Dermis microvascular lymphatic vessel endothelial cell (primary cell): ENCODE data around the gene CELA3B. TPM values are rescaled to one million over a fixed set of nuclear protein-coding genes. Genes with fewer than 3 reads are reported as not detected.
"Not testable (repeated sequence)": the region's sequence is repeated elsewhere in the genome, so short reads cannot be mapped to it uniquely, and the experiment has no call there.

Source experiments
- DNase-seq, 2 donors: peaks; one replicate each; pipeline versions ENCODE4 v3.0.0 to v3.0.0-alpha.2; 2010; ENCODE audit warnings: low read depth in 2 of 2
- total RNA-seq: library from RNA; depleted of rRNA; stranded (reverse); fragments of >200 nt; gene quantifications from 2 replicates; pipeline ENCODE4 v1.2.1, GENCODE V29; 2014

The CELA3B gene
- total RNA-seq, 1 donor from 2014 or later, result 0.13 TPM

GRCh38 chr1:21942959-21943640 lies 33.7 kb upstream of the CELA3B start:
- DNase-seq, result peak in 1 of 2 donors; percentile 89

- DNase-seq, result no peak
Measured at GRCh38 chr1:21944733-21945073, 32.1 kb upstream of the CELA3B start.

GRCh38 chr1:21946836-21947587 lies 29.8 kb upstream of the CELA3B start:
- peak; percentile 83 to 85 for DNase-seq

- no peak for DNase-seq
Measured at GRCh38 chr1:21950734-21951133, 26.1 kb upstream of the CELA3B start.

GRCh38 chr1:21951226-21951870 lies 25.5 kb upstream of the CELA3B start:
- DNase-seq, result no peak

- DNase-seq, result no peak
Measured at GRCh38 chr1:21952786-21953520, 23.9 kb upstream of the CELA3B start.

- no peak for DNase-seq
Measured at GRCh38 chr1:21955058-21955457, 21.8 kb upstream of the CELA3B start.

- no peak for DNase-seq
Measured at GRCh38 chr1:21955501-21956281, 21.1 kb upstream of the CELA3B start.

GRCh38 chr1:21956720-21957552 lies 19.9 kb upstream of the CELA3B start:
- peak in 1 of 2 donors; percentile 92 for DNase-seq

GRCh38 chr1:21961337-21961736 lies 15.5 kb upstream of the CELA3B start:
- DNase-seq, result no peak

- DNase-seq, result peak in 1 of 2 donors; percentile 49
Measured at GRCh38 chr1:21961799-21962198, 15.0 kb upstream of the CELA3B start.

GRCh38 chr1:21963477-21964217 lies 13.2 kb upstream of the CELA3B start:
- peak in 1 of 2 donors; percentile 78 for DNase-seq

- DNase-seq, result no peak
Measured at GRCh38 chr1:21966247-21967000, 10.4 kb upstream of the CELA3B start.

- not testable (repeated sequence) for DNase-seq
Measured at GRCh38 chr1:21967216-21967615, 9.6 kb upstream of the CELA3B start.

GRCh38 chr1:21969066-21969465 lies 7.8 kb upstream of the CELA3B start:
- not testable (repeated sequence) for DNase-seq

GRCh38 chr1:21970523-21970922 lies 6.3 kb upstream of the CELA3B start:
- DNase-seq, result peak in 1 of 2 donors; percentile 41

GRCh38 chr1:21972973-21973441 lies 3.8 kb upstream of the CELA3B start:
- DNase-seq, result peak in 1 of 2 donors; percentile 70

GRCh38 chr1:21973948-21974347 lies 2.9 kb upstream of the CELA3B start:
- not testable (repeated sequence) for DNase-seq
